Chondrocyte (in vitro differentiated cells): ENCODE data around the gene PLAAT3. TPM values are rescaled to one million over a fixed set of nuclear protein-coding genes. Genes with fewer than 3 reads are reported as not detected.
"Not testable (repeated sequence)": the region's sequence is repeated elsewhere in the genome, so short reads cannot be mapped to it uniquely, and the experiment has no call there.

Experiments used
- DNase-seq: peaks from one replicate; pipeline ENCODE4 v3.0.0; 2021; ENCODE audit warnings: mixed read lengths, low spot score
- H3K27ac Mint-ChIP-seq: one replicate; pipeline ENCODE4 v1.8.0; 2021; ENCODE audit warnings: mild to moderate bottlenecking, moderate library complexity, mixed read lengths; ENCODE audit not compliant: unreplicated experiment
- H3K27me3 Mint-ChIP-seq: 2 replicates; pipeline ENCODE4 v1.8.0; 2021; ENCODE audit warnings: low read depth, mixed read lengths
- H3K36me3 Mint-ChIP-seq: 2 replicates; pipeline ENCODE4 v1.8.0; 2021; ENCODE audit warnings: low read depth, mixed read lengths
- H3K4me1 Mint-ChIP-seq: 2 replicates; pipeline ENCODE4 v1.8.0; 2021; ENCODE audit warnings: low read depth, mild to moderate bottlenecking, mixed read lengths
- H3K4me3 Mint-ChIP-seq: one replicate; pipeline ENCODE4 v1.8.0; 2021; ENCODE audit warnings: mild to moderate bottlenecking, moderate library complexity, mixed read lengths; ENCODE audit not compliant: unreplicated experiment
- H3K9me3 Mint-ChIP-seq: 2 replicates; pipeline ENCODE4 v1.8.0; 2021; ENCODE audit warnings: low read depth, mixed read lengths
- CTCF ChIP-seq: fragments of 200-600 bp; sonication (generic); IDR thresholded peaks from 2 replicates; pipeline ENCODE4 v1.5.0; 2021; ENCODE audit warnings: antibody characterized with exemption, mild to moderate bottlenecking, moderate library complexity
- total RNA-seq: library from RNA; stranded (reverse); gene quantifications from 3 replicates; pipeline ENCODE4 v1.2.1, GENCODE V29; 2021

Gene PLAAT3
- total RNA-seq, 1 donor from 2014 or later: 21.2 TPM

- TF ChIP-seq CTCF: no peak
- Mint-ChIP-seq H3K27ac (no peak overlapping the region), H3K4me3 (no peak overlapping the region), H3K27me3 (no peaks in the 10 kb centered on the region), H3K9me3 (no peaks in the 10 kb centered on the region), H3K4me1 (no peaks in the 10 kb centered on the region), H3K36me3 (peaks cover 5% of the 10 kb centered on the region)
- DNase-seq: no peak
These were observed 9.4 kb upstream of the PLAAT3 start for GRCh38 chr11:63623513-63624140.

- Mint-ChIP-seq H3K9me3 (no peaks in the 10 kb centered on the region), H3K27ac (no peak overlapping the region), H3K4me1 (no peaks in the 10 kb centered on the region)
These were observed 8.1 kb upstream of the PLAAT3 start for GRCh38 chr11:63622323-63622722.

GRCh38 chr11:63621071-63621470, 6.8 kb upstream of the PLAAT3 start:
- no peak for TF ChIP-seq CTCF
- Mint-ChIP-seq H3K27ac (no peak overlapping the region), H3K4me1 (no peaks in the 10 kb centered on the region), H3K36me3 (no peaks in the 10 kb centered on the region), H3K27me3 (no peaks in the 10 kb centered on the region), H3K9me3 (no peaks in the 10 kb centered on the region), H3K4me3 (no peak overlapping the region)
- DNase-seq: no peak

More at GRCh38 chr11:63622323-63622722, 8.1 kb upstream of the PLAAT3 start:
- no peak for TF ChIP-seq CTCF
- Mint-ChIP-seq H3K36me3 (peaks cover 2% of the 10 kb centered on the region), H3K4me3 (no peak overlapping the region), H3K27me3 (no peaks in the 10 kb centered on the region)
- no peak for DNase-seq

- Mint-ChIP-seq H3K27ac (no peak overlapping the region), H3K9me3 (no peaks in the 10 kb centered on the region), H3K4me1 (no peaks in the 10 kb centered on the region), H3K4me3 (no peak overlapping the region), H3K27me3 (no peaks in the 10 kb centered on the region), H3K36me3 (no peaks in the 10 kb centered on the region)
- no peak for TF ChIP-seq CTCF
- no peak for DNase-seq
These were observed 5.7 kb upstream of the PLAAT3 start for GRCh38 chr11:63619967-63620366.

GRCh38 chr11:63617686-63618085, 3.5 kb upstream of the PLAAT3 start:
- H3K36me3 Mint-ChIP-seq, DNase-seq, H3K27me3 Mint-ChIP-seq, H3K4me3 Mint-ChIP-seq, H3K9me3 Mint-ChIP-seq, H3K4me1 Mint-ChIP-seq, H3K27ac Mint-ChIP-seq: not testable (repeated sequence)

- Mint-ChIP-seq H3K9me3 (no peaks in the 10 kb centered on the region), H3K4me1 (peaks cover 15% of the 10 kb centered on the region), H3K4me3 (no peak overlapping the region), H3K27ac (no peak overlapping the region), H3K36me3 (no peaks in the 10 kb centered on the region), H3K27me3 (no peaks in the 10 kb centered on the region)
- TF ChIP-seq CTCF: no peak
- DNase-seq: no peak
These were observed 2.7 kb upstream of the PLAAT3 start for GRCh38 chr11:63616953-63617352.
